ENCODE measurements around the gene MPZL3. TPM values are rescaled to one million over a fixed set of nuclear protein-coding genes. Genes with fewer than 3 reads are reported as not detected.

Gene MPZL3
- total and polyA plus RNA-seq, 8 donors = 0.45 to 20.0 (median 5.0) TPM

DNA sequence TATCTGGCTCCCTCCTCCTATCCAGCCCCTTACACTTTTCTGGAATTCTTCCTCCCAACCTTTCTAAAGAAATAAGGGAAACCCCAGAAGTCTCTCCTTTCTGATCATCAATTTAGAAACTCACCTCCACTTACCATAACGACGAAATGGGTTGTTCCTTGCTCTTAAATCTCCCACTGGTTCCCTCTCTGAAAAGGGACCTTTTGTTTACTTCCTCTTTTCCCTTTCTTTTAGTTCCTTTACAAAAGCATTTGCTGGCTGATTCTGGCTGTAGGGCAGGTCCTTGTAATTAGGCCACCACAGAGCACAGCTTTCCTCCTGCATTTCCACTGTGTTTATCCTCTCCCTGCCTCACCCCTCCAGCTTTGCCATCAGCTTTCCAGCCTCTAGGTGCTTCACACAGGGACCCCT lies 39.4 kb downstream of the MPZL3 start:
- Histone ChIP-seq H3K27ac (peak overlapping the region in 2 of 5 donors; percentile 51 to 66), H3K4me3 (no peak overlapping the region), H3K27me3 (peaks cover 0 to 26% (median 0%) of the 10 kb centered on the region in 3 donors), H3K36me3 (peaks cover 0 to 3% (median 0%) of the 10 kb centered on the region in 4 donors), H3K9me3 (no peaks in the 10 kb centered on the region), H3K4me1 (peaks cover 0 to 55% (median 14%) of the 10 kb centered on the region in 4 donors)
- DNase-seq = no peak
- intact Hi-C loops (cut with DNase I; ENCODE audit: low total_unique reads) = no loop called here
- TF ChIP-seq, protein P1, sequence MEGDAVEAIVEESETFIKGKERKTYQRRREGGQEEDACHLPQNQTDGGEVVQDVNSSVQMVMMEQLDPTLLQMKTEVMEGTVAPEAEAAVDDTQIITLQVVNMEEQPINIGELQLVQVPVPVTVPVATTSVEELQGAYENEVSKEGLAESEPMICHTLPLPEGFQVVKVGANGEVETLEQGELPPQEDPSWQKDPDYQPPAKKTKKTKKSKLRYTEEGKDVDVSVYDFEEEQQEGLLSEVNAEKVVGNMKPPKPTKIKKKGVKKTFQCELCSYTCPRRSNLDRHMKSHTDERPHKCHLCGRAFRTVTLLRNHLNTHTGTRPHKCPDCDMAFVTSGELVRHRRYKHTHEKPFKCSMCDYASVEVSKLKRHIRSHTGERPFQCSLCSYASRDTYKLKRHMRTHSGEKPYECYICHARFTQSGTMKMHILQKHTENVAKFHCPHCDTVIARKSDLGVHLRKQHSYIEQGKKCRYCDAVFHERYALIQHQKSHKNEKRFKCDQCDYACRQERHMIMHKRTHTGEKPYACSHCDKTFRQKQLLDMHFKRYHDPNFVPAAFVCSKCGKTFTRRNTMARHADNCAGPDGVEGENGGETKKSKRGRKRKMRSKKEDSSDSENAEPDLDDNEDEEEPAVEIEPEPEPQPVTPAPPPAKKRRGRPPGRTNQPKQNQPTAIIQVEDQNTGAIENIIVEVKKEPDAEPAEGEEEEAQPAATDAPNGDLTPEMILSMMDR (IDR thresholded peaks at IDR 0.05) = no peak
- TF ChIP-seq EP300 (IDR thresholded peaks at IDR 0.05) (no peak), POLR2AphosphoS5 (IDR thresholded peaks at IDR 0.05) (no peak), POLR2A (IDR thresholded peaks at IDR 0.05) (no peak)
- 45 to 69% (median 48%) methylated on average over 2 of the region's 2 CpGs for WGBS, 5 donors

DNA sequence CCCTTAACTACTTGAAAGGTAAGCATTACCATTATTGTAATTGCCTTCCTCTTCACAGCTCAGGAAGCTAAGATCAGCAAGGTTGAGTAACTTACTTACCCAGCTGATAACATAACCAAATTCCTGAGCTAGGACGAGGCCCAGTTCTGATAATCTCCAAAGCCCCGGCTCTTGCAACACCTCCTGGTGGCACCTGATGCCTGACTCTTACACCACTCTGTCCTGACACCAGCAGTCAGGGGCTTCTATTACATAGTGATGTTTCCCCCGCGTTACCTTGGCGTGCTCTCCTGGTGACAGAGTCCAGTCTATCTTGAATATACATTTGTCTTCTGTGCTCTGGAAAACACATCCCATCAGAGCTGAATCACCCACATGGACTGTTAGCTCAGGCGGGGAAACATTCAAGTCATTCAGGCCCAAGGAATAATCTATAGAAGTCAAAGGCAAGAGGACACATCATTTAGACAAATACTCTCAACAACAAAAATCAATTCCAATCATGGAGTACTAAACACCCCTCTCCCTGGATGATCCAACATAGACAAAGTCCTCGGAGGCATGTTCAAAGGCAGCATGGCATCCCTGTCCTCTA lies 39.9 kb downstream of the MPZL3 start:
- peak; percentile 47 to 64 for DNase-seq
- WGBS, 5 donors = 49 to 73% (median 59%) methylated on average over 7 of the region's 7 CpGs
- Histone ChIP-seq H3K27me3 (peaks cover 0 to 30% (median 0%) of the 10 kb centered on the region in 3 donors), H3K36me3 (peaks cover 0 to 3% (median 0%) of the 10 kb centered on the region in 4 donors), H3K9me3 (no peaks in the 10 kb centered on the region), H3K4me3 (no peak overlapping the region), H3K4me1 (peaks cover 0 to 56% (median 14%) of the 10 kb centered on the region in 4 donors), H3K27ac (peak overlapping the region in 2 of 5 donors; percentile 34 to 66)
- TF ChIP-seq POLR2A (IDR thresholded peaks at IDR 0.05) (no peak), EP300 (IDR thresholded peaks at IDR 0.05) (no peak), POLR2AphosphoS5 (IDR thresholded peaks at IDR 0.05) (peak in 1 of 3 donors; percentile 57)
- TF ChIP-seq, protein P1 (IDR thresholded peaks at IDR 0.05) = no peak
- intact Hi-C loops (cut with DNase I; ENCODE audit: low total_unique reads) = no loop called here

DNA sequence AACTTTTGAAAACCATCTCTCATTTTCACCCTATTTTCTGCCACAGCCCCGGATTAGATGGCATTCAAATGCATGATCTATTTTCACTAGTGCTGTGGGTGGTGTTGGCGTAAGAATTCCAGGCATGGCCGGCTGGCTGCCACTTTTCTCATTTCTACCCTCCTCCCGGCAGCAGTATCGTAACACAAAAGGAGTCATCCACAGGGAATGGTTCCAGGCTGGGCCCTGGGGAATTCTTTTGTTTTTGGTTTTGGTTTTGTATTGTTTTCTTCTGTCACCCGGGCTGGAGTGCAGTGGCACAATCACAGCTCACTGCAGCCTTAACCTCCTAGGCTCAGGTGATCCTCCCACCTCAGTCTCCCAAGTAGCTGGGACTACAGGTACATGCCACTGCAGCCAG lies 41.2 kb downstream of the MPZL3 start:
- WGBS, 5 donors = 64 to 80% (median 68%) methylated on average over 6 of the region's 6 CpGs
- Histone ChIP-seq H3K9me3 (no peaks in the 10 kb centered on the region), H3K27me3 (peaks cover 0 to 32% (median 0%) of the 10 kb centered on the region in 3 donors), H3K36me3 (peaks cover 0 to 3% (median 0%) of the 10 kb centered on the region in 4 donors), H3K4me1 (peaks cover 0 to 55% (median 14%) of the 10 kb centered on the region in 4 donors), H3K4me3 (no peak overlapping the region), H3K27ac (no peak overlapping the region)
- TF ChIP-seq POLR2A (IDR thresholded peaks at IDR 0.05) = no peak
- TF ChIP-seq POLR2AphosphoS5 (IDR thresholded peaks at IDR 0.05) = no peak
- TF ChIP-seq EP300 (IDR thresholded peaks at IDR 0.05) = no peak
- TF ChIP-seq, protein P1 (IDR thresholded peaks at IDR 0.05) = no peak
- intact Hi-C loops (cut with DNase I; ENCODE audit: low total_unique reads) = no loop called here
- DNase-seq = no peak

DNA sequence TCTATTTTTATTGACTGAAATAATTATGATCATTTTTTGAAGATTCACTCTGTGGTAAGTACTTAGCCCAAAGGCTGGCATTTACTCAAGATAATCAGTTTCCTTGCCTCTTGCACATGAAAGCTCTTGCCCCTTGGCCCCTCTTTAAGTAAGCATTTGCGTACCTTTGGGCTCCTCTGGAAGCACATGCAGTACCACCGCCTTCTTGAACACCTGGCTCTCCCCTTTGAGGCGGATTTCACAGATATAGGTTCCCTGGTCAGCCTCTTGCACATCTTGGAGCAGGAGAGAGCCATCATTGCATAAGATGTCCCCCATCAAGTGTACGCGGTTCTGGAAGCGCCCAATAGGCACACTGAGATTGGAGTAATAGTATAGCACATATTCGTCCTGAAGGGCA lies 41.8 kb downstream of the MPZL3 start:
- no peaks in the 10 kb centered on the region for H3K9me3 ChIP-seq
- intact Hi-C loops (cut with DNase I; ENCODE audit: low total_unique reads) = no loop called here
- 90 to 97% (median 94%) methylated on average over 7 of the region's 7 CpGs for WGBS, 5 donors
- TF ChIP-seq, protein P1 (IDR thresholded peaks at IDR 0.05) = no peak
- no peak for TF ChIP-seq POLR2A (IDR thresholded peaks at IDR 0.05)
- TF ChIP-seq POLR2AphosphoS5 (IDR thresholded peaks at IDR 0.05) = no peak
- no peak for TF ChIP-seq EP300 (IDR thresholded peaks at IDR 0.05)
- peaks cover 0 to 32% (median 0%) of the 10 kb centered on the region in 3 donors for H3K27me3 ChIP-seq
- no peak for DNase-seq
- peaks cover 0 to 54% (median 14%) of the 10 kb centered on the region in 4 donors for H3K4me1 ChIP-seq
- H3K27ac ChIP-seq = no peak overlapping the region
- peaks cover 0 to 3% (median 0%) of the 10 kb centered on the region in 4 donors for H3K36me3 ChIP-seq
- H3K4me3 ChIP-seq = no peak overlapping the region

Measured in stomach (tissue), 9 donors.